ELF-1 (cell line): ENCODE measurements around the gene KCNMB2.

Source experiments
- DNase-seq: peaks from one replicate; pipeline ENCODE4 v3.0.0-alpha.2; 2016; ENCODE audit warnings: low read depth, low spot score

The KCNMB2 gene

DNA sequence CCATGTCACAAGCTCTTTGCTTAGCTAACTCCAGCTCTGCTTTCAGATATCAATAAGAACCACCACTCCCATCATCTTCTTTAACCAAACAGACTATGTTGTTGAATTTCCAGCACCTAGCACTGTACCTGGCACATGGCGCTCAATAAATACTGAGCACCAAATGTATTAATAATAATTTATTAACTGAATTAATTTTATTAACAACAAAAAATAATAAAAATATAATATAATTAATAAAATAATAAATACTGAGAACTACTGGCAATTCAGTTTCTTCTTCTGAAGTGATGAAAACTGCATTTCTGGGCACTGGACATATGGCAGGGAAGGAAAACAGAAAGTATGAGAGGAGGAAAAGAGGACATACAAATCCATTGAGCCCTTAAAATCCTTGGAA, 271.5 kb downstream of the KCNMB2 start:
- DNase-seq = no peak

- no peak for DNase-seq
These were observed 272.5 kb downstream of the KCNMB2 start for GRCh38 chr3:178808748-178809147.

DNA sequence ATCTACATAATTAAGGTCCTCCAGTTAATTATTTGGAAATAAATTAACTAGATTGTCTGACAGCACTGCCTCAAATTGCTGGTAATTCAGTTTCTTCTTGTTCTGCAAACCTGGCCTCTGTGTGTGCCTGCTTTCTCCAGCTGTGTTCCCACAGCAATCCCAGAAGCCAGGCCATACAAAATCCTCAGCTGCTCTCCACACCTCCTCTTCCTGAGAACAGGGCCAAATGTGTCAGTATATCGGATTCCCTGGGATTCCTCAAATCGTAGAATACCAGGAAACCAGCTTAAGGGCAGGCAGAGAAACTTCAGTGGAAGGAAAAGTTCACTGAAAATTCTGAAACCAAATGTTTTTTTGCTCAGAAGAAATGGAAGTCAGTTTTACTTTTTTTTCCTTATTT, 273.9 kb downstream of the KCNMB2 start:
- peak; percentile 8 for DNase-seq

DNA sequence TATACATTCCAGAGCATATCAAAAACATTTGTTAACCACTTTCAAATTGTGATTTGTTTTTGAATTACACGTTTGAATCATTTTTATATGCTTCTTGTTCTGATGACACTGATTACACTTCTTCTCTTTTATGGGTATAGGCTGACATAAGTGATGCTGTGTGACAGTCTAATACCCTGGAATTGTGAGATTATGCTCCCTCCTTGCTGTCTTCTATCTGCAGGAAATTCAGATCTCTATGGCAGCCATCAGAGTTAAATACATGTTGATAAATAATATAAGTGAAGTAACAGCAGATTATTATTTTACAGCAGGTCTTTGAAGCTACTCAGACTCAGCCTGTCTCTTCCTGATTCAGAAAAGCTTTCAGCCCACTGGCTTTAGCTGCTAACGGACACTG, 286.5 kb downstream of the KCNMB2 start:
- DNase-seq = no peak

GRCh38 chr3:178823150-178823549, 286.9 kb downstream of the KCNMB2 start:
- DNase-seq = no peak

GRCh38 chr3:178823591-178824246, 287.5 kb downstream of the KCNMB2 start:
- no peak for DNase-seq

- no peak for DNase-seq
These were observed 290.3 kb downstream of the KCNMB2 start for GRCh38 chr3:178826435-178827123.

DNA sequence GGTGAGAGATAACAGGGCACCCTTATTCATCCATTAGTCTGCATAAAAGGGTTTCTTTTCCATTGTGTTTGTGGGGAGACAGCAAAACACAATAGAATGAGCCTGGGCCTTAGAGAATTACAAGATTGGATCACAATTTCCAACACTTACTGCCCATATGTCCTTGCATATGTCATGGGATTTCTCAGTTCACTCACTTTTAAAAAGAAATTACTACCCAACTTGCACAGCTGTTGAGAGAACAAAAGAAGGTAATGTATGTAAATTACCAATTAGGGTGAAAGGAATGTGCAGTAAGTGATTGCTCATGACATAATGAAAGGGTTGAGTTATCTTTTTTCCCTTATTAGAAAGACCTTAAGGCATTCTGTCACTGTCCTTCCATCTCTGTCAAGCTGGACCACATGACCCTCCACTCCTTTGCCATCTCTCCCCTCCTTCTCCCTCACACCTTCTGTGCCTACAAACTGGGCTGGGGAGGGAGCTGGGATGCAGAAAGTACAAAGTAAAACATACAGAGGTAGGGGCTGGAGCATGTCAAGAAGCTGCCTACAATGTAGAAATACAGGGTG, 291.1 kb downstream of the KCNMB2 start:
- DNase-seq = no peak

GRCh38 chr3:178833695-178834094, 297.5 kb downstream of the KCNMB2 start:
- DNase-seq = no peak

- DNase-seq = no peak
These were observed 298.8 kb downstream of the KCNMB2 start for GRCh38 chr3:178835033-178835432.

- DNase-seq = no peak
These were observed 301.3 kb downstream of the KCNMB2 start for GRCh38 chr3:178837512-178837911.

- DNase-seq = no peak
These were observed 304.4 kb downstream of the KCNMB2 start for GRCh38 chr3:178840586-178840985.

DNA sequence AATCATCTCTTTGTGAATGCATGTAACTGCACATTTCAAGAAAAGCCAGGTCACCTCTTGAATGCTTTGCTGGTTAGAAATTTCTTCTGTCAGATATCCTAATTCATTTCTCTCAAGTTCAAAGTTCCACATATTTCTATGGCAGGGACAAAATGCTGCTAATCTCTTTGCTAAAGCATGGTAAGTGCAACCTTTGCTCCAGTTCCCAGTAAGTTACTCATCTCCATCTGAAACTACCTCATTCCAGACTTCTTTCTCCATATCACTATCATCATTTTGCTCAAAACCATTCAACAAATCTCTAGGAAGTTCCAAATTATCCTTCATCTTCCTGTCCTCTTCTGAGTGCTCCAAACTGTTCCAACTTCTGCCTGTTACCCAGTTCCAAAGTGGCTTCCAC, 304.8 kb downstream of the KCNMB2 start:
- no peak for DNase-seq

GRCh38 chr3:178844916-178845315, 308.7 kb downstream of the KCNMB2 start:
- no peak for DNase-seq

DNA sequence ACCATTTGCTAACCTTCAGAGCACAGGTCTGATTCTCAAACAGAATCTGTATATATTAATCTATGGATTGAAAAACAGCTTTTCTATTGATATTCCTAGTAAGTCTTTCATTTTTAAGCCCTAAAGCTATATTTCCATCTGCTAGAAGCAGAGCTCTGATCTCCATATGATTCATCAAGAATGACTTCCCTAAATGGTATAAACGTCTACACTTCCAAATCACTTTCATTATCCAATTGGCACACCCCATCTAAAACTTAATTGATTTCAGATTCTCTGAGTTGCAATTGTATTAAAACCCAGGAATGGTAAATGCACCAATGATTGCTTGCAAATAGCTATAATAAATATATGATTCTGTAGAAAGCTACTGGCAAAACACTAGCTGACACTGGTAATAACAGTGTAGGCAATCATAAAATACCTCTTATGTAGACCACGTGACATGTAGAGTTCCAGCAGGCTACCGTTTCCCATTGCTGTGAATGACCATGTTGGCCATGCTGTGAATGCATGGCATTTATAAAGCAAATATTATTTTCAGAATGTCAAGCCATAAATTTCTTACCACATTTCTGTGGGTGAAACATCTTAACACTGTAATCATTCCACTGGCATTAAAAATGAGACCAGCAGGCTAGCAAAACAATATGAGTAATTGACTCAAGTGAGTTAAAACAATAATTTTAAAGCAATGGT, 309.3 kb downstream of the KCNMB2 start:
- no peak for DNase-seq

DNA sequence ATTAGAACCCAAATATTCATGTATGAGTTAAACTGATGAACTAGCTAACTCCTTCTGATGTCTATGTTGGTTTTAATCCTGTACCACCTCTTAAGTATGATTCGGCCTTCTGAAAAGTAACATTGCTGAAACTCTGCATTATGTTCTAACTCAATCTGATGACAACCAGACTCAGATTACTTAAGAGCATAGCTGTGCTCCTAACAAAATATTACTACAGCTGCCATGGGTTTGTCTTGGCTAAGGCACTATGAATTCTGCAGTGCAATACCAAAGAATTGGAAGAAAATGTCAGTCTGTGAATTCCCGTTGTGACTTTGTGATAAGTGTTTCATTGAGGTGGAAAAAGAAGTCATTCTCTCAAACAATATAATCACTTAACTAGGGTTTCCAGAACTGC, 311.0 kb downstream of the KCNMB2 start:
- DNase-seq = no peak

DNA sequence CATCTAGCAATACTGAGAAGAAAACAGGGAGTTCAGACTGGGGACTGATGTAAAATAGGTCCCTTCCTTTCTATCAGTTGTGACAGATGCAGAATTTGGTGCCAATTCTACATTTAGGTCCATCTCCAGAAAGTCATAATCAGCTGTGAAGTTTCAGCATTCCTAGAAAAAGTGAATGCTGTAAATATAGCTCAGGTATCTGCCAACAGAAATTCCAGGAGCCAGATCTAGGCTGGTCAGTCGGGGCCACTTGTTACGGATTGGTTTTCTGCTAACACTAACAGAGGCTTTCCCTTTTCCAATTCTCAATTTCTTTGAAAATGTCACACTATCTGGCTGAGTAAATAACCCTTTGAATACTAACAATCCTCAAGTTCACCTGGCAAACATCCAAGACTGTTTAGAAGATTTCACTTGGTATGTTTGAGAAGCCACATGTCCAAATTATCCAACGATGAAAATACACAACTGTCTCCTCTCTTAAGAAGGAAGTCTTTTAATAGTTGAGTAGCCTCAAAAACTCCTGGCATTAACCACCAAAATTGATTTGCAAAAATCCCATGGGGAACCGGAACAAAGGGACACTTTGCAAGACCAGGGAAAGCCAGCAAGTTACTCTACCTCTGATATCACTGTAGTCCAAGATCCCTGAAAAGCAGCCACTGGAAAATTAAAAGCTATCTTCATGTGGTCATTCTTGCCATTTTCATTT, 313.1 kb downstream of the KCNMB2 start:
- no peak for DNase-seq

DNA sequence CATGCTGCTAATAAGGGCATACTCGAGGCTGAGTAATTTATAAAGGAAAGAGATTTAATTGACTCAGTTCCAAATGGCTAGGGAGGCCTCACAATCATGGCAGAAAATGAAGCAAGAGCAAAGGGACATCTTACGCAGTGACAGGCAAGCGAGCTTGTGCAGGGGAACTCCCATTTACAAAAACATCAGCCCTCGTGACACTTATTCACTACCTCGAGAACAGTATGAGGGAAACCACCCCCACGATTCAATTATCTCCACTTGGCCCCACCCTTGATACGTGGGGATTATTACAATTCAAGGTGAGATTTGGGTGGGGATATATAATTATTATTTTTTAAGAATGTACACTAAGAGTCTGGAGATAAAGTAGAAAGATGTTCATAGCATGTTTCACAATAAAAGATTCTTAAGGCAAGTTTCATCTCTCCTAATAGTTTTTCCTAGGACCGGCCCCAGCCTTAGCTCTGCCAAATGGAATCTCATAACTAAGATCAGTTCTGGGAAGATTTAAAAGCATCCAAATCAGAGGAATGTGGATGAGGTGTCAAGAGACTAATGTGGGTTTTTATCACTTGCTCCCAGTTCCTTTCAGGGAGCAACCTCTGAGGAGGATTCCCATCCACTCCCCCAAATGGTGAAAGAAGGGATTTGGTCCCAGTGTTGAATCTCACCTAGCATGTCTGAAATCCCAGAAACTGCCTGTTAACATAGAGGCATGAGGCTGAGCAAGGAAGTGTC, 314.4 kb downstream of the KCNMB2 start:
- DNase-seq = no peak

DNA sequence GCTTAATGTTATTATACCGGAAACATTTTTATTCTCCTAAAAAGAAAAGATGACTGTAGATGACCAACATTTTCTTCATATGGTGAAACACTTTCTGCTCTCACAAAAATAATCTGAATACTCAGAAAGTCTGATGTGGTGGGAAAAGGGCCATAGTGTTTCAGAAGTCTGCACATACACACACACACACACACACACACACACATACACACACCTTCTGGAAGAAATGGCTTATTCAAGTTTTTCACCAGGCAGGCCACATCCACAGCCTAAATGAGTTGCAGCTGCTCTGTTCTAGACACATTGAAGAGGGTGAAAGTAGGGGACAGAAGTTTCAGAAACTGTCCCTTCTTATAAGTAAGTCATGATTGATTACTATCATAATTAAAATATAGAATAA, 315.3 kb downstream of the KCNMB2 start:
- DNase-seq = no peak

DNA sequence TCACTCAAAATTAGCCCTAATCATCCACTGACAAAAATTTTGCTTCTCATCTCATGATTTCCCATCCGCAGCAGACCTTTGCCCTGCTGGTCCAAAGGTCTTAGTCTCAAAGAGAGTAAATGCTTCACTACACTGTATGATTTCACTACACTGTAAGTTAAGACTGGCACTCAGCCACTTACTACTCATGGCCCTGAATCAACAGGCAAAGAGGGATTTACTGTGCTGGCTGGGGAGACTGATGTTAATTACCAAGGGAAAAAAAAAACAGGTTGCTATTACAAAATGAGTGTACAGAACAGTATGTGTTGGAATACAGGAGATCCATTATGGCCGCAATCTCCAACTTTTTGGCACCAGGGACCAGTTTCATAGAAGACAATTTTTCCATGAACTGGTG, 320.6 kb downstream of the KCNMB2 start:
- no peak for DNase-seq

GRCh38 chr3:178859386-178859785, 323.1 kb downstream of the KCNMB2 start:
- DNase-seq = no peak
